ENCODE results near the gene ERVK3-1. TPM values are rescaled to one million over a fixed set of nuclear protein-coding genes. Genes with fewer than 3 reads are reported as not detected.

The ERVK3-1 gene
- total RNA-seq, 2 experiments from 2014 or later = 57.0 to 59.5 TPM

DNA sequence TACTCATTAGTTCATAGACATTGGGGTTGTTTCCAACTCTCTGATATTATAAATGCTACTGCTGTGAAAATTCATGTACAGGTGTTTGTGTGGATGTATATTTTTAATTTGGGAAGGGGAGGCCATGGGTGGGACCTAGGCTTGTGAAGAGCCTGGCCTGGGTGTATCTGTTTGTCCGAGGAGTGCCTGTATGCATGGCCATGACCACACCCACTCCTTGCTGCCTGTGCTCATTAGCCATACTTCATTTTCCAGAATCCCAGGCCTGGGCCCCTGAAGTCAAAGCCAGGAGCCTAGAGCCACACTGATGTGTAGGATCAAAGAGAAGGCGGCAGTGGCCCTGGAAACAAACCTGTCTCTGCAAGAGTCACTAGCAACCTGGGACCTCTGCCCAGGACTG, 10.4 kb downstream of the ERVK3-1 start:
- DNase-seq = no peak
- ChIA-PET POLR2A (no interaction called here), CTCF (no interaction called here)
- H3K4me1 Mint-ChIP-seq = no peaks in the 10 kb centered on the region
- no peak overlapping the region for H3K4me3 Mint-ChIP-seq
- H3K36me3 Mint-ChIP-seq (ENCODE audit: low read depth) = peaks cover 51% of the 10 kb centered on the region
- H3K27me3 Mint-ChIP-seq = no peaks in the 10 kb centered on the region
- peaks cover 14% of the 10 kb centered on the region for H3K9me3 Mint-ChIP-seq
- H3K27ac Mint-ChIP-seq = no peak overlapping the region

DNA sequence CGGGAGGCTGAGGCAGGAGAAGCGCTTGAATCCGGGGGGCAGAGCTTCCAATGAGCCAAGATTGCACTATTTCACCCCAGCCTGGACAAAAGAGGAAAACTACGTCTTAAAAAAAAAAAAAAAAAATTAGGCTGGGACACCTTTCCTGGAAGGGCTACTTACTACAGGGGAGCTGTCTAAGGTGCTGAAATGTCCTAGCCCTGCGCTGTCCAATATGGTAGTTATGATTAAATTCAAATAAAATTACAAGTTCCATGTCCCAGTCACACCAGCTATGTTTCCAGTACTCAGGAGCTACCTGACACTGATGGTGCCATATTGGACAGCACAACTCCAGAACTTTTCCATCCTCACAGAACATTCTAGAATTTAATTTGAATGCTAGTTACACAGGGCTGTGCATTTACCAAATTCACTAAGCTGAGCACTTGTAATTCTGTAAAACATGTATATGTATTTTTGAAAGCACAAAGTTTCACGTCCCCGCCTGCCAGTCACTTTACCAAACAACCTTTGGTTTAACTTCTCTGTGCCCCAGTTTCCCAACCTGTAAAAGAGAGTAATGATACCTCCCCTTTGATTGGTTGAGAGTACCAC, 12.4 kb downstream of the ERVK3-1 start:
- H3K27me3 Mint-ChIP-seq = no peaks in the 10 kb centered on the region
- POLR2A ChIA-PET = no interaction called here
- H3K4me3 Mint-ChIP-seq = no peak overlapping the region
- no peaks in the 10 kb centered on the region for H3K4me1 Mint-ChIP-seq
- H3K9me3 Mint-ChIP-seq = peaks cover 5% of the 10 kb centered on the region
- CTCF ChIA-PET = interaction anchor here (0.6 to 1.0 kb wide), 5 partner anchors 9 to 202 kb away, joined by 3 to 5 read pairs (median 4); partner anchors contain the start of genes ZBTB45 and ZSCAN22
- H3K36me3 Mint-ChIP-seq (ENCODE audit: low read depth) = peaks cover 32% of the 10 kb centered on the region
- peak; percentile 38 for DNase-seq
- no peak overlapping the region for H3K27ac Mint-ChIP-seq

DNA sequence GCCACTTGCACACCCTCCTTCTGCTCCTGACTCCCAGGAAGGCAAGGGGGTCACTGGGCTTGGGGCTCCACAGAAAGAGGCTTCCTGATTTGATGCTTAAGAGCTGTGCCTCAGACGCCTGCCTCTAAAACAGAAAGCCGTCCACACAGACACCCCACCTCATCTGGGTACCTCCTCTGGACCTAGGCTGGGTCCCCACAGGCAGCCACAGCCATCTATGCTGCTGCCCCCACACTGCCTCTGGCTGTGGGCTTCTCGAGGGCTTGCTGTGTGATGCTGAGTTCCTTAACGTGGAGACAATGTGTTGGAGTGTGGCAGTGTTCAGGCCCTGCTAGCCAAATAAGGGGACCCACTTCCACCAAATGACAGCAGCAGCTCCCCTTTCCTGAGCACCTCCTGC, 13.1 kb downstream of the ERVK3-1 start:
- Mint-ChIP-seq H3K4me1 (no peaks in the 10 kb centered on the region), H3K27me3 (no peaks in the 10 kb centered on the region), H3K27ac (no peak overlapping the region), H3K9me3 (peaks cover 5% of the 10 kb centered on the region), H3K4me3 (no peak overlapping the region), H3K36me3 (ENCODE audit: low read depth) (peaks cover 26% of the 10 kb centered on the region)
- DNase-seq = no peak
- POLR2A ChIA-PET = no interaction called here
- CTCF ChIA-PET = interaction anchor here (1.3 kb wide), 1 partner anchor 196 kb away, joined by 3 read pairs; no protein-coding TSS in a partner anchor

DNA sequence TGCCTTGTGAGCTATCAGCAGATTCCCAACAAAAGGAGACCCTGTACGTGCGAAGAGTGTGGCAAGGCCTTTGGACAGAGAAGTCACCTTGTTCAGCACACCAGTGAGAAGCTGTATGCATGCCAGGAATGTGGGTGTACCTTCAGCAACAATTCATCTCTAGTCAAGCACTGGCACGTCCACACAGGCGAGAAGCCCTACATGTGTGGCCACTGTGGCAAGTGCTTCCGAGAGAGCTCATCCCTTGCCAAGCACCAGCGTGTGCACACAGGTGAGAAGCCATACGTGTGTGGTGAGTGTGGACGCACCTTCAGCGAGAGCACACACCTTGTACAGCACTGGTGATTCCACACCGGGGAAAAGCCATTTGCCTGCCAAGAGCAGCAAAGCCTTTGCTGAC, 14.1 kb downstream of the ERVK3-1 start:
- no peak for DNase-seq
- Mint-ChIP-seq H3K27me3 (no peaks in the 10 kb centered on the region), H3K36me3 (ENCODE audit: low read depth) (peaks cover 18% of the 10 kb centered on the region), H3K27ac (no peak overlapping the region), H3K4me3 (no peak overlapping the region), H3K9me3 (peaks cover 5% of the 10 kb centered on the region), H3K4me1 (no peaks in the 10 kb centered on the region)
- ChIA-PET POLR2A (no interaction called here), CTCF (interaction anchor here (1.0 to 1.3 kb wide), 2 partner anchors 13 to 195 kb away, joined by 3 to 4 read pairs; no protein-coding TSS in a partner anchor)

DNA sequence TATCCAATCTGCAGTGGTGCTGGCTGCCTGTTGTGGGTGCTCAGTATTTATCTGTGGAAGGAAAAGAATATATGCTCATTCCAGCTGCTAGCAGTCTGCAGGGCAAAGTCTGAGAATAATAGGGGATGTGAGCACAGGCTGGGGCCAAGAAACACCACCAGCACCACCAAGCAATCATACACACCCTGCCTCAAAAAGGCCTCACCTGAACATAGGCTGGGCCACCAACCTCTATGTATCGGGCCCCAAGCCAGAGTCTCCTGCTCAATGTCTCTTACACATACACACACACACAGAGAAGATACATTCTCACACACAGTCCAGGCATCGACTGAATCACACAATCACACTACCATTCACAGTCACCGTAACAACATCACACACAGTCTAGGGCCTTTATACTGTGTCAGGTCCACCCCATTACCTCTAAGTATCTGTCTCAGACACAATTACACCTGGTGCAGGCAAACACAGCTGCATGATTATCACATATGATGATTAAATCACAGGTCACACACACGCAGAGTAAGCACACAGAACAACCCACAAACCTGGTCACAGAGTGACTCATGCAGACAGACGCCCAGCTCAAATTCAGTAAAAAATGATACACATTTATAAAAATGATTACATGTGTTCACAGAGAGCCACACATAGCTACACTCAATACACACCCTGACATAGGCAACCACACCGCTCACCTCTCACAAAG, 20.3 kb downstream of the ERVK3-1 start:
- H3K27me3 Mint-ChIP-seq = no peaks in the 10 kb centered on the region
- CTCF ChIA-PET = interaction anchor here (2.8 kb wide), 1 partner anchor 16 kb away, joined by 12 read pairs; no protein-coding TSS in a partner anchor
- H3K4me1 Mint-ChIP-seq = no peaks in the 10 kb centered on the region
- DNase-seq = no peak
- no peak overlapping the region for H3K27ac Mint-ChIP-seq
- POLR2A ChIA-PET = no interaction called here
- no peaks in the 10 kb centered on the region for H3K36me3 Mint-ChIP-seq (ENCODE audit: low read depth)
- no peaks in the 10 kb centered on the region for H3K9me3 Mint-ChIP-seq
- no peak overlapping the region for H3K4me3 Mint-ChIP-seq

DNA sequence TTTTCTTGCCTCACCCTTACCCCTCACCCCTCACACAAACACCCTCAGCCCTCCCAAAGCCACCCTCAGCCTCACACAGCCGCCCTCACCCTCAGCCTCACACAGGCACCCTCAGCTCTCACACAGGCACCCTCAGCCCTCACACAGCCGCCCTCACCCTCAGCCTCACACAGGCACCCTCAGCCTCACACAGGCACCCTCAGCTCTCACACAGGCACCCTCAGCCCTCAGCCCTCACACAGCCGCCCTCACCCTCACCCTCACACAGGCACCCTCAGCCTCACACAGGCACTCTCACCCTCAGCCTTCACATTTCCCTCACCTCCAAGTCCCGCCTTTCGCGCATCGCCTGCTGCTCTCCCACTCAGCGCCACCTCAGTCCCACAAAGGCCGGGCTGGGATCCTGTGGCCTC, 21.3 kb downstream of the ERVK3-1 start:
- no peak for DNase-seq
- Mint-ChIP-seq H3K4me1 (no peaks in the 10 kb centered on the region), H3K27ac (no peak overlapping the region), H3K9me3 (no peaks in the 10 kb centered on the region), H3K4me3 (no peak overlapping the region), H3K36me3 (ENCODE audit: low read depth) (no peaks in the 10 kb centered on the region), H3K27me3 (no peaks in the 10 kb centered on the region)
- CTCF ChIA-PET = interaction anchor here (0.6 to 2.8 kb wide), 4 partner anchors 9 to 193 kb away, joined by 3 to 12 read pairs (median 4); partner anchors contain the start of gene ZBTB45
- POLR2A ChIA-PET = interaction anchor here (1.3 kb wide), 1 partner anchor 82 kb away, joined by 3 read pairs; the partner anchor contains the start of gene ZNF584

DNA sequence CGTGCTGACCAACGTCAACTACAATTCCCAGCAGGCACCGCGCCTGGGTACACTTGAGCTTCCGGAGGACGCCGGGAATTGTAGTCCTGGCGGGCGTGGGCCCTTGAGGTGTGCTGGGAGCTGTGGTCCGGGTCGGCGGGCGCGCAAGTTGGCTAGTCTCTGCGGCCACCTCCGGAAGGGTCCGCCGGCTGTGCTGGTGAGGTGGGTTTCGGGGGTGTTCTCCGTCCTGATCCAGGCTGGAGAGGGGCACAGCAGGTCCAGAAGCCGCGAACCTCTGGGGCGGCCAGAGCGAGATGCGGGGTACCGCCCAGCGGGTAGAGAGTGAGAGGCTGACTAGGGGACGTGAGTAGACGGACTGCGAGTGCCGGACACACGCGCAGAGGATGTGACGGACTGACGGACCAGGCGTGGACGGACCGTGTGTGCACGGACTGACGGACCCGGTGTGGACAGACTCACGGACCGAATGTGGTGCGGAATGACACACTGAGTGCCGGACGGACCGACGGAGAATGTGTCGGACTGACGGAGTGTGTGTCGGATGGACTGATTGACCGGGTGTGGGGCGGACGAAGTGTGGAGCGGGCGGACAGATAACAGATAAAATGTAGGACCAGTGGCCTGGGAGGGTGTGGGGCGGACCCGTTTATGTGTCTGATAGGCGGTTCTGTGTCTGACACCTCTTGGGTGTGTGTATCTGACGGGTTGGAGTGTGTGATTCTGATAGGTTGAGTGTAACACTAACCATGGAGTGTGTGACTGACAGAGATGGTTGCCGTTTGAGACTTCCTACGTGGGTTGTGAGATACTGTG, 21.9 kb downstream of the ERVK3-1 start, which contains the start of gene ZSCAN22:
ZSCAN22 (plus strand) TSS at position 81 of the 813 bp plus-strand sequence. CDS start 7,809 bp downstream, outside the sequence.
- H3K27ac Mint-ChIP-seq = no peak within 1 kb of the TSS
- peak; percentile 93 for DNase-seq
- H3K4me1 Mint-ChIP-seq = no peaks in the 10 kb centered on the region
- H3K36me3 Mint-ChIP-seq (ENCODE audit: low read depth) = no peaks in the 10 kb centered on the region
- ChIA-PET POLR2A (interaction anchor here (0.5 to 1.3 kb wide), 2 partner anchors 48 to 81 kb away, joined by 3 to 5 read pairs; partner anchors contain the start of gene ZNF584), CTCF (interaction anchor here (0.6 to 2.8 kb wide), 4 partner anchors 10 to 193 kb away, joined by 3 to 12 read pairs (median 4); partner anchors contain the start of gene ZBTB45)
- H3K4me3 Mint-ChIP-seq = no peak within 1 kb of the TSS
- H3K9me3 Mint-ChIP-seq = no peaks in the 10 kb centered on the region
- no peaks in the 10 kb centered on the region for H3K27me3 Mint-ChIP-seq

DNA sequence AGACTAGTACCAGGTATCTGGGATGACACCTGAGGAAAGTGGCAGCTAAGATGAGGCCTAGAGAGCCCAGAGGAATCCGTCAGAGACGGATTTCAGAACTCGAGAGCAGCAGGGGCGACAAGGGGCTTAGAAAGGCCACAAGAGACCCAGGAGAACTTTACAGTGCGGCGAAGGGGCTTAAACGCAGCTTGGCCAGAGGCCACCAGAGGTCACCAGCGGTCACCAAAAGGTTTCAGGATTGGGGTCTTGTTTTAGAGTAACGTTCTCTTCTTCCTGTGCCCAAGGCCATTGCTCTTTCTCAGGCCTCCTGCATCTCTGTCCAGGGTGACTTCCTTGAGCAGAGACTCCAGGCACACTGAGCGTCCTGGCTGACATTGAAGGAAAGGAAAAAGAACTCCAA, 23.8 kb downstream of the ERVK3-1 start:
- Mint-ChIP-seq H3K36me3 (ENCODE audit: low read depth) (no peaks in the 10 kb centered on the region), H3K27me3 (no peaks in the 10 kb centered on the region), H3K9me3 (no peaks in the 10 kb centered on the region), H3K27ac (no peak overlapping the region), H3K4me1 (no peaks in the 10 kb centered on the region), H3K4me3 (no peak overlapping the region)
- ChIA-PET CTCF (no interaction called here), POLR2A (no interaction called here)
- DNase-seq = no peak

DNA sequence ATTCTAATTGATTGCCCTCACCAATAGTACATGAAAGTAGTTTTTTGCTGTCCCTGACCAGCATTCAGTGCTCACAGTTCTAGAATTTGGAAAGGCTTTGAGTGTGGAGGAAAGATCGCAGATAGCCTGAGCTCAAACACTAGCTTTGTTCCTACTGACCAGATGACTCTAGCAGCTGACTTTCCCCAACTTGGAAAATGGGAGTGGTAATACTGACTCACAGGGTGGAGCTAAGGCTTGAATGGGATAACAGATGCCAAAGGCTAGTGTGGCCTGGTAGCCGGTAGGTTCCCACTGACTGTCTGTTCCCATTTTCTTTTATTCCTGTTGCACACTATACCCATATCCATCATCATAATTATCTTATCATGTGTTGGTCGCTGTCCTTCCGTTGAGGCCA, 25.3 kb downstream of the ERVK3-1 start:
- ChIA-PET POLR2A (no interaction called here), CTCF (no interaction called here)
- no peak for DNase-seq
- Mint-ChIP-seq H3K27me3 (no peaks in the 10 kb centered on the region), H3K9me3 (no peaks in the 10 kb centered on the region), H3K4me1 (no peaks in the 10 kb centered on the region), H3K4me3 (no peak overlapping the region), H3K27ac (no peak overlapping the region), H3K36me3 (ENCODE audit: low read depth) (peaks cover 10% of the 10 kb centered on the region)

DNA sequence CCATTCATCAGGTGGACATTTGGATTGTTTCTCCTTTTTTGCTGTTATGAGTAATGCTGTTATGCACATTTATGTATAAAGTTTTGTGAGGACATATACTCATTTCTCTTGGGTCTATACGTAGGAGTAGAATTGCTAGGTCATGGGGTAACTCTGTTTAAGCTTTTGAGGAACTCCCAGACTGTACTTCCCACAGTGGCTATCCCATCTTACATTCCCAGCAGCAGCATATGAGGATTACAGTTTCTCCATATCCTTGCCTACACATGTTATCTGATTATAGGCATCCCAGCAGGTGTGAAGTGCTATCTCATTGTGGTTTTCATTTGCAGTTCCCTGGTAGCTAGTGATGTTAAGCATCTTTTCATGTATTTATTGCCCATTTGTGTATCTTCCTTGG, 27.5 kb downstream of the ERVK3-1 start:
- no peaks in the 10 kb centered on the region for H3K9me3 Mint-ChIP-seq
- no peak overlapping the region for H3K27ac Mint-ChIP-seq
- H3K4me1 Mint-ChIP-seq = no peaks in the 10 kb centered on the region
- H3K27me3 Mint-ChIP-seq = no peaks in the 10 kb centered on the region
- peaks cover 20% of the 10 kb centered on the region for H3K36me3 Mint-ChIP-seq (ENCODE audit: low read depth)
- CTCF ChIA-PET = interaction anchor here (0.6 to 1.6 kb wide), 2 partner anchors 23 to 172 kb away, joined by 3 read pairs; no protein-coding TSS in a partner anchor
- POLR2A ChIA-PET = no interaction called here
- DNase-seq = no peak
- no peak overlapping the region for H3K4me3 Mint-ChIP-seq

DNA sequence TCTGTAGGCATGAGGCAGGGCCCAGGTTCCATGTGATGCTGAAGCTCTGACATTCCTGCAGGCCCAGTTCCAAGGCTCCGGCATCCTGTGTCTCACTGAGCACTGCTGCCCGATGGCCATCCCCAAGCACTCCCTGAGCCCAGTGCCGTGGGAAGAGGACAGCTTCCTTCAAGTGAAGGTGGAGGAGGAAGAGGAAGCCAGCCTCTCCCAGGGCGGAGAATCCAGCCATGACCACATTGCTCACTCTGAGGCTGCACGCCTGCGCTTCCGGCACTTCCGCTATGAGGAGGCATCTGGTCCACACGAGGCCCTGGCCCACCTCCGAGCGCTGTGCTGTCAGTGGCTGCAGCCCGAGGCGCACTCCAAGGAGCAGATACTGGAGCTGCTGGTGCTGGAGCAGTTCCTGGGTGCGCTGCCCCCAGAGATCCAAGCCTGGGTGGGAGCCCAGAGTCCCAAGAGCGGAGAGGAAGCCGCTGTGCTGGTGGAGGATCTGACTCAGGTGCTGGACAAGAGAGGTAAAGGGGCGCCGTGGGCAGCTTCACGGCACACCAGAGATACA, 29.6 kb downstream of the ERVK3-1 start:
- H3K36me3 Mint-ChIP-seq (ENCODE audit: low read depth) = peaks cover 39% of the 10 kb centered on the region
- CTCF ChIA-PET = no interaction called here
- peaks cover 1% of the 10 kb centered on the region for H3K4me1 Mint-ChIP-seq
- no peak overlapping the region for H3K4me3 Mint-ChIP-seq
- H3K27me3 Mint-ChIP-seq = no peaks in the 10 kb centered on the region
- peaks cover 10% of the 10 kb centered on the region for H3K9me3 Mint-ChIP-seq
- POLR2A ChIA-PET = no interaction called here
- no peak overlapping the region for H3K27ac Mint-ChIP-seq
- no peak for DNase-seq

DNA sequence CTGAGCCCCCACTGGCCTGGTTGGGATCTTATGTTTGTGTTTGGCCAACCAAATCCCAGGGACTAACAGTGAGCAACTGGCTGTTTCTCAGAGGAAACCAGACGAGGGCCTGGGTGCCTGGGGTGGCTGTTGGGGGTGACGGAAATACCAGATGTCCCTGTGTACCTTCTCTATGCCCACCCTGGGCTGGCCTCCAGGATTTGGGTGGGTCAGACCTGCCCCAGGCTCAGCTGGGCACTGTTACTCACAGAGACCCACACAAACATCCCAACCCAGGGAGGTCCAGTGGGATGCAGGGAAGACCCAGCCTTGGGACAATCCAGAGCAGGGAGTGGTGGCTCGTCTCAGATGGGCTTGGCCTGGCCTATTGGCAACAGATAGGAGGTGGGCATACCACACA, 30.5 kb downstream of the ERVK3-1 start:
- POLR2A ChIA-PET = no interaction called here
- H3K36me3 Mint-ChIP-seq (ENCODE audit: low read depth) = peaks cover 45% of the 10 kb centered on the region
- CTCF ChIA-PET = interaction anchor here (0.6 to 1.9 kb wide), 2 partner anchors 10 to 113 kb away, joined by 3 to 5 read pairs; no protein-coding TSS in a partner anchor
- peaks cover 13% of the 10 kb centered on the region for H3K9me3 Mint-ChIP-seq
- DNase-seq = no peak
- no peak overlapping the region for H3K4me3 Mint-ChIP-seq
- peaks cover 3% of the 10 kb centered on the region for H3K4me1 Mint-ChIP-seq
- H3K27me3 Mint-ChIP-seq = no peaks in the 10 kb centered on the region
- no peak overlapping the region for H3K27ac Mint-ChIP-seq
